Activated naive CD4-positive, alpha-beta T cell treated with anti-CD3 and anti-CD28 coated beads, Interleukin-2, amount 50 U/mL, for 16 hours (primary cell): Measurements from ENCODE around the gene ABHD16A.

Experiments used
- DNase-seq: peaks from one replicate; pipeline ENCODE4 v3.0.0-alpha.2; 2020

The ABHD16A gene

DNA sequence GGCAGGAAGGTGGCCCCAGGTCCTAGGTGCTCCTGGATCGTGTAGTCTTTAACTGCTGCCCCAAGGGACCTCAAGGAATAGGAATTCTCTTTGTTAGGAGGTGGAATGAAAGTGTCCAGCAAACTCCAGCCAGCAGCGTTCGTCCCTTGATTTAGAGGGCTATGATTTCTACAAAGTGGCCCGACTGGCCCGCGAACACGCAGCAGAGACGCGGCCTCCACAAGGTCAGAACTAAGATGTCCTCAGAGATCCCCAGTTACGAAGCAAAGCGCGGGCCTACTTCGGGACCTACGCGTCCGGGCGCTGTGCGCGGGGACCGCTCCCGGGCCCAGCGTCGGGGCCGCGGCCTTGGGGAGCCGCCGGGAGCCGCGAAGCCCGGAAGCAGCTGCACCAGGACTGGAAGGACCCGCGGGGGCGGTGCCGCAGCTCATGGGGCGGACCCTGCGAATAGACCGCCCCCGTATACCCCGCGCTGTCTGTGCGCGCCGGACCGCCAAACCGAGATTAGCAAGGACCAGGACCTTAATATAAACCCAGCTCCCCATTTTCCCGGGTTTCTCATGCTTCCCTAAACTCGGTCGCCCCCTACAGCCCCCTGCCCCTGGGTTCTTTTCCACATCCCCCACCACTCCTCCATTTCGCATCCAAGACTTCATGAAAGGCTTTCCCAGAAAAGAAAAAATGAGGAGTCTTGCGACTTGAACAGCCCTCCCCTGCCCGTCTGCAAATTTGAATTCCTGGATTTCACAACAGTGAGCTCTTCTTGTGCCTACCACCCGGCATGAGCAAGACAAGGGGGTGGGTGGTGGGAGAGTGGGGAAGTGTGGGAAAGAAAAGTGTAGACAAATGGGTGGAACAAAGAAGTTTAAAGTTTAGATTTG lies 42.5 kb downstream of the ABHD16A start, which contains the start of gene C6orf47:
TSS of gene C6orf47 (minus strand) at position 398 of the 881 bp plus-strand sequence. CDS start 831 bp downstream, outside the sequence.
- DNase-seq, result peak; percentile 72

DNA sequence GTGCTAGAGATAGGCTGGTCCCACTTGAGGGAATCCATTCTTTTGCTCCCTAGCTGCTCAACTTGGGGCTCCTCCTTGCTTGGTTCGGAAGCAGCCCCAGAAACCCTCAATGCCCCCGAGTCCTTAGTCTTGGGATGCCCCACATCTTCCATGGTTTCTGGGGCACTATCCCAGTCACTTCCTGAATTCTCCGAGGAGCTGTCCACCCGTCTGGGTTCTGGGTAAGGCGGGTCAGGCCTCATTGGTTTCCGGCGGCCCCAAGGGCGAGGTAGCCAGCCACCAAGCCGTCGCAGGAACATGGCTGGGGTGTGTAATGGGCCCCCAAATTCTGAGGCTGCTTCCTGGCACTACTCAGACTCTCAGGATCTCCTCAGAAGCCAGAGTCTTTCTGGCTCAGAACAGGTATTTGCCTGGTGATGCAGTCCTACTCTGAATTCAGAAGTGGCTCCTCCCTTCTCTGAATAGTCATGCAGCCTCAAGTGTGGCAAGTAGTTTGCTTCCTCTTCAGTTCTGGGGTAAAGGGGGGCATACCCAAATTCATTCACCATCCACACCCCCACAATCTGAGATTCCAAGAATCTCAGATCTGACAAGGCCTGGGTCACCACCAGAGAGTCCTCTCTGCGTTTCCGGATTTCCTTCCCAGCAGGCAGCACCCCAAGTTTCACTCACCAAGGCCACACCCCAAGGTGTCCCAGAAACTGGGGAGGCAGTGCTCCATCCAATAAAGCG lies 43.3 kb downstream of the ABHD16A start:
- no peak for DNase-seq

DNA sequence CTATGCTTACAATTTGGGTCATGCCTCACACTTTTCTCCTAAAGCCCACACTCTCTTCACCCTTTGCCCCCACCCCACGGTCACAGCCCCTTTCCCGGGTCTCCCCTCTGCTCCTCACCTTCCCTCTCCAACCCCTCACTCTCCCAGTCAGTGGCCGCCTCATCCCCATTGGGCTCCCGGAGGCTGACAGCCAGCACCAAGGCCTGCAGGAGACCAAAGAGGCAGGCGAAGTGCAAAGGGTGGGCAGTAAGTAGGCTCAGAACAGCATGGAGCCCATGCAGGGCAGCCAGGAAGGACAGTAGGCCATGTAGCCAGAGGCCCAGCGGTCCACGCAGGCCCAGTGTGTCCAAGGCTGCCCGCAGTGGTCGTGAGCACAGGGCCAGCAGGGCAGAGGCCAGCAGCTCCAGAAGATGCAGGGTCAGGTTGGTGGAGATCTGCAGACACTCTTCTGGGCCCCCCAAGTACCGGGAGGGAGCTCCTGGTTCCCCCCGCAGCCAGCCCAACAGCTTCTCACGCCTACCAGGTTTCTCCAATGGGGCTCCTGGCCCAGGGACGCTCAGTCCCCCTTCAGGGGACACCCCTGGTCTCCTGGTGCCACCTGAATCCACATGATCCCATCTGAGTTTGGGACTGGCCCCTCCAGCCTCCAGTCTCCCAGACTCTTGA lies 44.0 kb downstream of the ABHD16A start:
- DNase-seq, result no peak

DNA sequence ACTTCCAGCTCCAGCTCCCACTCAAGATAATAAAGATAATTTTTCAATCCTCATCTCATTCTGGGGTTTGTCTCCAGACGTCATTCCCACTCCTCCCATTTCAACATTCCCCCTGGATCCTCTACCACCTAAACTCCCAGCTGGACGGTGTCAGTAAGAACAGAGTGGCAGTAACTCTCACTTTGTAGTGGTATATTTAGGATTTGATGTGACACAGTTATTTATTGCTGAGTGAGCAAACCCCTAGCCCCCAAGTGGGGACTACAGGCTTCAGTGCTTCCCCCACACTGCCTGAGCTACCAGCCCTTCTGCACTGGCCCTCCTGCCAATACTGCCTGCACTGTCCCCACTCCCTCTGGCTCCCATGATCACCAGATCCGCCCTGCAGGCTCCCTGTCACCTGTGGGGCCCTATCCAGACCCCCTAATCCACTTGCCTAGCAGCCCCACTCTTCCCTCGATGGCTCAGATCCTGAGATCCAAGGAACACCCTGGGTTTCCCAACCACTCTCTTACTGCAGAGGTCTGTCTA lies 44.9 kb downstream of the ABHD16A start:
- DNase-seq, result no peak

DNA sequence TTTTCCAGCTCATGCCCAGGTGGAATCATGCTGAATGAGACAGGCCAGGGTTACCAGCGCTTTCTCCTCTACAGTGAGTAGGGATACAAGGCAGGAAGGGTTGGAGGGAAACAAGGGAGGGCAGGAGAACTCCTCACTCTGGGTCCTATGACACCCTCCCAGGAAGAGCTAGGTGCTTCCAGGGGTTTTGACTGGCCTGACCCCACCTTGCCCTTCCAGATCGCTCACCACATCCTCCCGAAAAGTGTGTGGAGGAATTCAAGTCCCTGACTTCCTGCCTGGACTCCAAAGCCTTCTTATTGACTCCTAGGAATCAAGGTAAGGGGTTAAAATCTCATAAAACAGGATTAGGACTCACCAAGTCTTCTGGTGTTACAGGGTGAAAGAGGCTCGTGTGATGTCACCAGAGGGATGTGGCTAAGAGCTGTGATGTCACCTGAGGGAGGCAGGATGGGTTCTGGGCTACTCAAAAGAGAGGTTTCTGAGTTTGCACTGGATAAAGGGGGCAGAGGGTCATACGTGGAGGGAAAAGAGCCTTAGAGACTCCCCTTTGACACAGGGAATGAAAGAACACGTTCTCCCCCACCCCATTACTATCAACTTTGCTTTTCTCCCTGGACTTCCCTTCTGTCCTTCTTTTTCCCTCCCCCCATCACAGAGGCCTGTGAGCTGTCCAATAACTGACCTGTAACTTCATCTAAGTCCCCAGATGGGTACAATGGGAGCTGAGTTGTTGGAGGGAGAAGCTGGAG lies 45.5 kb downstream of the ABHD16A start:
- DNase-seq, result no peak

DNA sequence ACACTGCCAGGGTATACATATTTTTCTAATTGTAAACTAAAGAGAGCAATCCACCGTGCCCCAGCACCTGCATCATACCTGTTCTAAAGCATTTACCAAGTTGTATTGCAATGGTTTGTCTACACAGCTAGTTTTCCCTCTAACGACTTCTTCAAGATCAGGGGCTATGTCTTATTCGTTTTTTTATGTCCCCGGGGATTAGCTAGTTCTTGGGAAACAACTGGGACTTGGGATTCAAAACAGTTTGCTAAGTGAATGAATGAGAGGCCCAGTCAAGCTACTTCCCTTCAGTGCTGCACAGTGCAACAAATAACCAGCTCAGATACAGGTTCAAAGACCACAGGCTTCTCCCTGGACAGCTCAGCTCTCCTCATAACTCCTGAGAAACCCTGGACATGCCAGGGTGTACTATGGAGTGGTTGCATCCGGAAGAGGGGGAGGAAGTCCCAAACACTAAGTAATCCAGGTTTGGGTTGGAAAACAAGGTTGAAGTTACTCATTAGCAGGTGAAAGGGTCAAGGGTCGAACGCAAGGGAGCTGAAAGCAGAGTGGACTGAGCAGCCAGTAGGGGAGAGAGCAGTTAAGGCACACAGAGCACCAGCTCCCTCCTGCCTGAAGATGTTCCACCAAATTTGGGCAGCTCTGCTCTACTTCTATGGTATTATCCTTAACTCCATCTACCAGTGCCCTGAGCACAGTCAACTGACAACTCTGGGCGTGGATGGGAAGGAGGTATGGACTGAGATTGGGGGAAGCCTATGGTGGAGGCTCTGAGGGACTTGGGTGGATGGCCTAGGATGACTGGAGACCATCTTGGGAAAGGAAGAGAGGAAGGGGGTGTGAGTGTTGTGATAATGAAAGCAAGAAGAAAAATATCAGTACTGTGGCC lies 47.5 kb downstream of the ABHD16A start, which contains the start of gene APOM:
TSS of gene APOM (plus strand) at position 546 of the 889 bp plus-strand sequence. CDS start at position 619, 73 bp downstream.
- DNase-seq, result no peak

DNA sequence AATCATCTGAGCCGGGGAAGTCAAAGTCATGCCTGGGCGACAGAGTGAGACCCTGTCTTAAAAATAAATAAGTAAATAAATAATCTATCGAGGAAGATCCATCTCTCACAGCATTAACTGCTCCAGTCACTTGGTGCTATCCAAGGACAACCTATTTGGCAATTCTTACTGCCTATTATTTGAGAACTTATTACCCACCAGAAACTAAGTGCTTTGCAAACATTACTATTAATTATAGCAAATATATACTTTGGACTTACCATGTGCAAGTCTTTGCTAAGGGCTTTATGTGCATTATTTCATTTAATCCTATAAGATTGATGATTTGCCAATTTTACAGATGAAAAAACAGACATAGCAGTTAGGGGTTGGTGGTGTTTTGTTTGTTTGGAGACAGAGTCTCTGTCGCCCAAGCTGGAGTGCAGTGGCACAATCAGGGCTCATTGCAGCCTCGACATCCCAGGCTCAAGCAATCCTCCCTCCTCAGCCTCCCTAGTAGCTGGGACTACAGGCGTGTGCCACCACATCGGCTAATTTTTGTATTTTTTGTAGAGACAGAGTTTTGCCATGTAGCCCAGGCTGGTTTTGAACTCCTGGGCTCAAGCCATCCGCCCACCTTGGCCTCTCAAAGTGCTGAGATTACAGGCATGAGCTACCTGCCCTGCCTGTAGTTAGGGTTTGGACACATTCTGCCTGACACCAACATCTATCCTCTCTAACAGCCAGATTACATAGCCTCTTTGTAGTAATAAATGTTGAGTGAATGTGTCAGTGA lies 48.4 kb downstream of the ABHD16A start:
- DNase-seq, result no peak

DNA sequence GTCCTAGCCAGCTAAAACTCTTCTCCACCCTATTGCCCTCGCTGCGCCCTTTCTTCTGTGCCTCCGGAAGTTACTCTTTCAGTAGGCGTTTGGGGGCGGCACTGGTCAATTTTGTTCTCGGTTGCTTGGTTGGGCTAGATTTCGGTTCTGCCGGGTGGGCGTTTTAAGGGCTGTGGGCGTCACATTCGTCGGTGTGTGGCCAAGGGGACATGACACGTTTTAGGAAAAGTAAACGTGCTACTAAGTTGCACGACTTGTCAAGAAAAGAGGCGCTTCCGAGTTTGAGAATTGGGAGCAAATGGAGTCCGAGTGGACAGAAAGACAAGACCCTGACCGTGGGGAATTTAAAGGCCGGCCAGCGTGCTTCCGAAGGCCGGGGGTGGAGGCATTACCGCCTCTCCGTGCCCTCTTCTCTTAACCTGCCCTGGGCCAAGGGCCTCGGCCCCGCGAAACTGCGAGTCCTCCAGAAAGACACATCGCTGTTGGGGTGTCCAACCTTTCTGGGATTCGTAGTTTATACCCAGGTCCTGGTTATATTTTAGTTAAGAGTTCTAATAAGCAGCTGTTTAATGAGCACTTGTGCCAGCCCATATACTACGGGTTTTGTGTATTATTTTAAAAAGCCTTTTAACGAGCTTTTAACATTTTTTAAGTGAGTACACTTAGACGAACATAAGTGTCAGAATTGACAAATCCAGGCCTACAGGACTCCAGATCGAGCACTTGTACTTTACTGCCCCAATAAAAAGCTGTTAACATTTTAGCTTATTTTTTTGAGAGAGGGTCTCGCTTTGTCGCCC lies 50.0 kb downstream of the ABHD16A start:
- DNase-seq, result peak; percentile 82

DNA sequence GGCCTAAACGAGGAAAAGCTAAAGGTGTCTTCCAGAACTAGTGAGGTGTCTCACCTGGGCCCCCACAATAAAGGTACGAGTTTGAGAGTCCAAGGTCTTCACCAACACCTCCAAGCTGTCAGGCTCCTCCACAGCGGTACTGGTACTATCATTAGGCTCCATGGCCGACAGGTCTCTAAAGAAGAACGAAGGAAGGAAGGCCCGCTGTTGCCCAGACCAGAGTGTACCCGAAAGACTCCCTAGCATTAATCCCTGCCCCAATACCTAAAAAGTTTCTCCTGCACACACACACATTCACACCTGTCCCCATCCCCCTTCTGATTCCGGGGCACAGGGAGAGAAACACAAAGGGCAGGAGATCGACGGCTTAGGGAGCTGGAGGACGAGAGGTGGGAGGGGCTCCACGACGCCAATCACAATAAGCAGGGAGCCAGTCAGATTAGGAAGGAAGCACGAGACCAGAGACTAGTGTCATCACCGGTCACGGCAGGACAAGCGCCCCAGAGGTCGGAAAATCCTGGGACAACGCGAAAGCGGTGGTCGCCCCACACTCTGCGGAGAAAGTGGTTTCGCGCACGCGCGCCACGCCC lies 51.4 kb downstream of the ABHD16A start:
- DNase-seq, result no peak

DNA sequence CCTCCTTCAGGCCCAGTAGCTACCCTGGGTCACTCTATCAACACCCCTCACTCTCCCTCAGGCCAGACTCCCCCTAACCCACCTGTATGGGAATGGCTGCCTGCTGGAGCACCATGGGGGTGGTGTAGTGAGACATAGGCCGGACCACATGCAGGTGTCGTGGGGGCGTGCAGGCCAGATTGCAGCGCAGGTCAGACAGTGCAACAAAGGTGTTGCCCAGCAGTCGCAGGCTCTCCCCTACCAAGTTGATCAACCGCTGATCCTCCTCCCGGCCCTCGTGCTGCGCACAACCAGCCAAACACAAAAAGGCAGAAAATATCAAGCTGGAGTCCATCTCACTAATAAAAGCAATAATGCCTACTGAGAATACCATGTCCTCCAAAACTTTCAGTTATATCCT lies 57.8 kb downstream of the ABHD16A start:
- no peak for DNase-seq

DNA sequence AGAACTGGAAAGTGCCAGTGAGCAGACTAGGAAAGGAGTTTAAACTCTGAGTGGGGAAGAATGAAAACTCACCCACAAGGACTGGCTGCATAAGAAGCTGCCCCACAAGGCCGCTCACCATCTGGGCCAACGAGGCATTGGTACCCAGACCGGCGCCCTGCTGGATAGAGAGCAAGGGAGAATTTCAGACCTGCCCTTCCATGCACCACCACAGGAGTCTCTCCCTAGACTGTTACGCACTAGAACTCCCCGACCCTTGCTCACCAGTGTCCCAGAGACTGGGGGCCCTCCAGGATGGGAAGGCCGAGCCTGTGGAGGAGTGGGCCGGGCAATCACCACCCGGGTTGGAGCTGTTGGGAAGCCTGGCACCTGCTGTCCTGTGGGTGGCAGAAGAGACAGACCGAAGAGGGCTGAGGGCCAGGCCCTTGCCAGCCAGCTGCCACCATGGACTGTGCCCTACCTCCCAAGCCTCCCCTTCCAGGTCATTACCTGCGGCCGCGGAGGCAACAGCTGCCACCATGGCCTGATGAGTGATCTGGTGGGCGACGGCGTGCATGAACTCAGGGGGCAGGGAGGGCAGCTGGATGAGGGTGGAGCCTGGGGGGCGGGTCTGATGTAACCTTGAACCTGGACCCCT lies 59.2 kb downstream of the ABHD16A start:
- DNase-seq, result no peak

DNA sequence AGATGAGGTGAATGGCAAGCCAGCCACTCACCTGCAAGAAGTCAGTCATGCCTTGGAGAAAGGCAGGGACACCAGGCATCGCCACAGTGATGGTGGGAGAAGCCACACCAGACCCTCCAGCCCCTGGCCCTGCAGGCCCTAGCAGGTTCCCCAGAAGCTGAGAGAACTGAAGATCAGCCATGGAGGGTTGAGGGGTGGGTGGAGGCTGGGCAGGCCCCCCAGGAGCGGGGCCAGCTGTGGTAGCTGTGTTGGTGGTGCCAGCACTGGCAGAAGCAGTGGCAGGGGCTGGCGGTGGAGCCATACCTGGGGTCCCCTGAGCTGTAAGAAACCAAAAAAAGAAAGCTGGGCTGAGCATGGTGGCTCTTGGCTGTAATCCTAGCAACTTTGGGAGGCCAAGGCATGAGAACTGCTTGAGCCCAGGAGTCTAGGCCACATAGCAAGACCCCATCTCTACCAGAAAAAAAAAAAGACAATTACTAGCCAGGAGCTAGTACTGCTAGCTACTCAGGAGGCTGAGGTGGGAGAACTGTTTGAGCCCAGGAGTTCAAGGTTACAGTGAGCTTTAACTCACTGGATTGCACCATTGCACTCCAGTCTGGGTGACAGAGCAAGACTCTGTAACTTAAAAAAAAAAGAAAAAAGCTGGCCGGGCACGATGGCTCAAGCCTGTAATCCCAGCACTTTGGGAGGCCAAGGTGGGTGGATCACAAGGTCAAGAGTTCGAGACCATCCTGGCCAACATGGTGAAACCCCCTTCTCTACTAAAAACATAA lies 60.1 kb downstream of the ABHD16A start:
- DNase-seq, result no peak

DNA sequence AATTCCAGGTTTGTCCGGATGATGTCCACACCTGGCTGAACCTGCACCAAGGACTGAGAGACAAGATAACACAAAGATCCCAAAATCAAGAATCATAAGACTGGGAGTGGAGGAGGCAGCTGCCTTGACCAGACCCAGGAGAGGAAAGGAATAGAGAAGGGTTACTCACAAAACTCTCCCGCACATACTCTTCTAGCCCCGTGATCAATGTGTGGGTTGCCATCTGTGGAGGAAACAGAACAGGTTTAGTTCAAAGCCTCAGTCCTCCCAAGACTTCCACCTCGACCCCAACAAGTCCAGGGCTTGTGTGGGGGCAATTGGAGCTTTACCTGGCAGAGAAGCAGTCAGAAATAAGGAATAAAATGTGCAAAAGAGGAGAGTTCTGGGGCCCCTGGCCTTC lies 61.8 kb downstream of the ABHD16A start:
- no peak for DNase-seq

DNA sequence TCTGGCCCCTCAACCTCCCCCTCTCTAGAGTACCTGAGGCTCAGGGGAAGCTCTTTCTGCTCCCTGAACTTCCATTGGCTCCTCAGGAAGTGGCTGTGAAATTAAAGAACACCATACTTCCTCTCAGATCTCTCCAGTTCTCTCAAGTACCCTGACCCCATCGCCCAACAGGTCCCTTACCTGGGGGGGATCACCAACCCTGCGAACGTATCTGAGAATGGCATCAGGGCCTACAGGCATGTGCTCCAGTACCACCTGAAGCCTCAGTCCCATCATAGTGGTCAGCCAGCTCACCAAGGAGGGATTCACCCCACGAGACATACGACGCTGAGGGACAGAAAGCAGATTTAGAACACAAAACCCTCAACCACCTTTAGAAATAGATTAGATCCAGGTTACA lies 62.5 kb downstream of the ABHD16A start:
- no peak for DNase-seq

DNA sequence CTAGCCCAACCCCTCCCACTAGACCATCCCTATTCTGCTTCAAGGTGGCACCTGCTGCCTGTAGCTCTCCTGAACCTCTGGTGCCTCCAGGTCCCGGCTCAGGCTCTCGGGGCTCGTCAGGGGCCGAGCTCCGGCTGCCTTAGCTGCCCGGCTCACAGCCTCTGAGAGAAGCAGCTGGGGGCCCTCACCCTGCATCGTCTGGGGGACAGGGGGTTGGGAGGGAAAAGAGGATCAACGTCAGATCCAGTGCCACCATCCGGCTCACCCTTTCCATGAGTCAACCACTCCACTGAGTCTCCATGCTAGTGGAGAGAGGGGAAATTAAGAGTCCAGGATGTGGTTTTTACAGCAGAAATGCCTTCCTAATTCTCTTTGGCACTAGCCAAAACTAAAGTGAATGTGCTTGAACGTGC lies 63.7 kb downstream of the ABHD16A start:
- no peak for DNase-seq

DNA sequence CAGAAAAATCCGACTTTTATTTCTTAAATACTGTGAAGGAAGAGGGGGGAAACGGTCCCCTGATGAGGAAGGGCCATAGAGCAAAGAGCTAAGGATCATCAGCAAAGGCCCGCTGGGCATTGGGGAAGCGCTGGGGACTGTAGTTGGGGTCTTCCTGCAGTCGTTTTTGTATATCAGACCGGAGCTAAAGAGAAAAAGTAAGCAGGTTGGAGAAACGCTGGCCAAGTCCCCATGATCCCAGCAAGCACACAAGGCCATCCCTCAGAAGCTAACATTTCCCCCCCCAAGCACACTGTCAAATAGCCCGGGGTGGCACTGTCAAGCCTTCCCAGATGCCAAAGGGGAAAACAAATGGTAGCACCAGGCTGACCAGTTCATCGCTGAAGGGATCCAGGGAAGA lies 64.1 kb downstream of the ABHD16A start:
- DNase-seq, result no peak
